NCI-H2081 (cell line): ENCODE data around the gene AP4B1.
"Not testable (repeated sequence)": the region's sequence is repeated elsewhere in the genome, so short reads cannot be mapped to it uniquely, and the experiment has no call there.

Experiments
- DNase-seq, 2 experiments: peaks; one replicate each; lab custom pipeline; 2025; lab: John Stamatoyannopoulos, UW

Gene AP4B1

GRCh38 chr1:113858418-113858817, 46.2 kb downstream of the AP4B1 start:
- DNase-seq, result no peak

DNA sequence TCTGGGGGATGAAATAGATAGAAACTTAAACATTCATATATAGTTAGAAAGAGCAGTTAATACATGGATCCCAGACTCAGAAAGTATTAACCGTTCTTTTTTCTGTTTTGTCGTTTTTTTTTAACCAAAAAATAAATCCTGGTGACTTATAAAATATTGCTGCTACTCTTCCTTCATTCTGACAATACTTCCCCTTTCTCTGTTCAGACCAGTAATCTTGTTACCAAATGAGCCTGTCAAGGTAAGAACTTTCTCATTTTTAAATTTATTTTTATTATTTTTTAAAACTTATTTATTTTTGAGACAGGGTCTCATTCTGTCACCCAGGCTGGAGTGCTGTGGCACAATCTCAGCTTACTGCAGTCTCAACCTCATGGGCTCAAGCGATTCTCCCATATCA, 46.8 kb downstream of the AP4B1 start:
- DNase-seq, result no peak

DNA sequence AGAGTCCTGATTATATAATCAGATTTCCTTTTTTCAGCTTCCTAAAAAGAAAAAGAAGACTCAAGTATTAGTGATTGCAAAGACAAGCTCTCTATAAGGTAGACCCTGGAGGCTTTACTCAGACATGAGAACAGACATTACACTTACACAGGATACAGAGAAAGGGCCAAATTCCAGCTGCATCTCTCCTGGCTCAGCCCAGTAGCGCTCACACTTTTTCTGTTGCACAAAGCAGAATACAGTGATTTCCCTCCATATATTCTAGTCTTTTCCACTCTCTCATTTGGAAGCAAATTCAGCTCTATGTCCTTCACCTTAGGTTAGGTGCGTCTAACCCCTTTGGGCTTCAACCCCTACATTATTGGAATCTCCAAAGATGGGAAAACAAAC, 48.2 kb downstream of the AP4B1 start:
- no peak for DNase-seq

- DNase-seq, result no peak
These were observed 48.8 kb downstream of the AP4B1 start for GRCh38 chr1:113855630-113856400.

GRCh38 chr1:113854234-113854633, 50.4 kb downstream of the AP4B1 start:
- no peak for DNase-seq

GRCh38 chr1:113852694-113853093, 51.9 kb downstream of the AP4B1 start:
- DNase-seq, result not testable (repeated sequence)

DNA sequence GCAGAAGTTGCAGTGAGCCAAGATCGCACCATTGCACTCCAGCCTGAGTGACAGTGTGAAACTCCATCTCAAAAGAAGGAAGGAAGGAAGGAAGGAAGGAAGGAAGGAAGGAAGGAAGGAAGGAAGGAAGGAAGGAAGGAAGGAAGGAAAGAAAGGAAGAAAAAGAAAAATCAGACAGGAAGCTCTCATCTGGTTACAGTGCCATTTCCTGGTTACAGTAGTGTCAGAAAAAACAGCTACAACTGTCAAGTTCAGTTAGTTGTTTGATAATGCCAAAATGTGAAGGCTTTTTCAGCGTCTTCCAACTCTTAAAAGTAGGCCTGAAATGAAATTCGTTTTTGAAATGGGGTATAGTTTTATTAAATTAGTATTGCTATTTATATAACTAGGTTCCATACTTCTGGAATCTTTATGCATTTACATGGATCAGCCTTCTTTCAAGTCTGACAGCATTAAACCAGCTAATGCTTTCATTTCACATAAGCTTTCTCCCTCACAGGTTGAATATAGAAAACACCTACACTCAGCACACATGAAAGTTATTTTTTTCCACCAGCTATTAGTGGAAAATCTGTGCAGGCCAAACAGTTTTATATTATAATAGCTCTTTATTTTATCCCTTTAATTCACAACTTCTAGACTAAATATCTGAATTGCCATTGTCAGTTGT, 54.3 kb downstream of the AP4B1 start:
- no peak for DNase-seq

DNA sequence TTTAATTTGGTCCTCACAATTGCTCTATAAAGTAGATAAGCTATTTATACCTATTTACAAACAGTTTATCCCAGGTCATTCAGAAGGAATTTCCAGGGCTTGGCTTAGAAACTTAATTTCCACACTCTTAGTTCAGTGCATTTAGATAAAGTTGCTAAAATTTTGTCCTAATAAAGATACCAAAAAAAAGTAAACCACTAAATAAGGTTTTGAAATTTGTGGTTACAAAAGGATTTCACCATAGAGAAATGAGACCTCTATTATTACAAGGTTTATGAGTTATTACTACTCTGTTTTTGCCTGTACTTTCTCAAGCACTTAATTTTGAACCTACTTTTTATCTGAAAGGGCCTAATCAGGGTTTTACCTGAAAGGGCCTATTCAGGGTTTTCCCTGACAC, 55.5 kb downstream of the AP4B1 start:
- DNase-seq, result no peak

- DNase-seq, result no peak
These were observed 58.1 kb downstream of the AP4B1 start for GRCh38 chr1:113846391-113847035.
